ENCODE data around the gene NUAK1.

- no peak for TF ChIP-seq CTCF (conservative IDR thresholded peaks at IDR 0.05; ENCODE audit: low read depth in 2 of 2)
- TF ChIP-seq ETS1 (IDR thresholded peaks at IDR 0.05), result no peak
- TF ChIP-seq POLR2AphosphoS5 (IDR thresholded peaks at IDR 0.05; ENCODE audit: low read depth), result no peak
- TF ChIP-seq EZH2phosphoT487 (IDR thresholded peaks at IDR 0.05; ENCODE audit: unreplicated experiment), result no peak
- no peak for TF ChIP-seq REST (IDR thresholded peaks at IDR 0.05; ENCODE audit: unreplicated experiment)
- TF ChIP-seq EZH2 (IDR thresholded peaks at IDR 0.05; ENCODE audit: low read depth, unreplicated experiment), result no peak
- no peak for TF ChIP-seq JUNB (IDR thresholded peaks at IDR 0.05; ENCODE audit: unreplicated experiment)
- no peak for TF ChIP-seq CREB1 (CRISPR knock-in tag; IDR thresholded peaks at IDR 0.05; ENCODE audit: low read depth)
- no peak for TF ChIP-seq STAT1 (IDR thresholded peaks at IDR 0.05; ENCODE audit: unreplicated experiment)
- TF ChIP-seq ZNF331 (CRISPR knock-in tag; IDR thresholded peaks at IDR 0.05; ENCODE audit: low read depth), result no peak
Observed at GRCh38 chr12:106160915-106161314, 22.2 kb upstream of the NUAK1 start.

Measured in GM23338 (cell line).